Transverse colon (tissue), 4 donors: ENCODE measurements around the gene MEGF11. TPM values are rescaled to one million over a fixed set of nuclear protein-coding genes. Genes with fewer than 3 reads are reported as not detected.

Source experiments
- DNase-seq: peaks from one replicate; pipeline ENCODE4 v3.0.0-alpha.2; 2019
- H3K27ac ChIP-seq, 4 donors: fragments of 200-600 bp; sonication (generic); 2 replicates each; pipeline ENCODE4 v1.5.1; 2016 to 2018; ENCODE audit warnings: inconsistent platforms in 4 of 4
- H3K27me3 ChIP-seq: fragments of 200-600 bp; sonication (generic); 2 replicates; pipeline ENCODE4 v1.5.1; 2017; ENCODE audit warnings: inconsistent platforms
- H3K36me3 ChIP-seq, 4 donors: fragments of 200-600 bp; sonication (generic); 2 replicates each; pipeline ENCODE4 v1.5.1; 2017 to 2019; ENCODE audit warnings: inconsistent platforms in 4 of 4
- H3K4me1 ChIP-seq, 4 donors: fragments of 200-600 bp; sonication (generic); 2 replicates each; pipeline ENCODE4 v1.5.1; 2017 to 2020; ENCODE audit warnings: inconsistent platforms in 4 of 4
- H3K4me3 ChIP-seq, 4 donors: fragments of 200-600 bp; sonication (generic); 1 replicate in 1 of 4; 2 replicates in 3 of 4; pipeline versions ENCODE4 v1.5.1 to v1.6.1; 2017 to 2019; ENCODE audit warnings: inconsistent platforms in 4 of 4
- H3K9me3 ChIP-seq, 2 donors: fragments of 200-600 bp; sonication (generic); 2 replicates each; pipeline ENCODE4 v1.5.1; 2017 to 2019; ENCODE audit warnings: inconsistent platforms in 2 of 2
- EP300 ChIP-seq: sonication (generic); formaldehyde crosslinking; IDR thresholded peaks from one replicate; pipeline ENCODE4 v1.6.1; 2017; ENCODE audit warnings: antibody characterized with exemption, low read depth
- POLR2A ChIP-seq: fragments of 450-650 bp; IDR thresholded peaks from one replicate; pipeline ENCODE4 v1.6.1; 2016; ENCODE audit warnings: antibody characterized with exemption, mild to moderate bottlenecking, moderate library complexity
- POLR2AphosphoS5 ChIP-seq, 3 donors: sonication (generic); formaldehyde crosslinking; IDR thresholded peaks; one replicate each; pipeline ENCODE4 v1.6.1; 2016; ENCODE audit warnings: antibody characterized with exemption in 3 of 3
- WGBS, 2 donors: methylation state at CpG; one replicate each; pipeline ENCODE4 v1.1.5; 2018; ENCODE audit warnings: low coverage in 1 of 2; 5-methylcytosine and 5-hydroxymethylcytosine counted together
- in situ Hi-C, 4 donors: fragments of 200-750 bp; cut with MboI; loops; one replicate each; pipeline versions ENCODE4 v1.15.0 to v1.15.1; 2017; ENCODE audit warnings: low sequenced_read_pairs in 3 of 4, low pct_ligation_motif_present in 1 of 4, low pct_unique_long_range_greater_than_20kb in 1 of 4
- intact Hi-C: fragments of 100-400 bp; cut with DNase I; formaldehyde crosslinking; loops from one replicate; pipeline ENCODE4 v1.15.1; 2023; ENCODE audit warnings: low total_unique reads
- total RNA-seq, 4 donors: library from RNA; depleted of rRNA; stranded (reverse); fragments of >200 nt; gene quantifications; one replicate each; pipeline ENCODE4 v1.1.0, GENCODE V29; 2016
- TF ChIP-seq, protein P1 (sequence below), 5 experiments: fragments of 200-600 bp in 3 of 5; fragments of 450-650 bp in 2 of 5; sonication (generic) in 3 of 5; IDR thresholded peaks; 1 replicate in 2 of 5; 2 replicates in 3 of 5; pipeline ENCODE4 v1.5.1; 2016 to 2017; ENCODE audit warnings: antibody characterized with exemption in 5 of 5, inconsistent platforms in 3 of 5, mild to moderate bottlenecking in 2 of 5, moderate library complexity in 1 of 5

MEGF11 gene
- total RNA-seq, 4 donors from 2014 or later = 0.16 TPM; not detected in 3

DNA sequence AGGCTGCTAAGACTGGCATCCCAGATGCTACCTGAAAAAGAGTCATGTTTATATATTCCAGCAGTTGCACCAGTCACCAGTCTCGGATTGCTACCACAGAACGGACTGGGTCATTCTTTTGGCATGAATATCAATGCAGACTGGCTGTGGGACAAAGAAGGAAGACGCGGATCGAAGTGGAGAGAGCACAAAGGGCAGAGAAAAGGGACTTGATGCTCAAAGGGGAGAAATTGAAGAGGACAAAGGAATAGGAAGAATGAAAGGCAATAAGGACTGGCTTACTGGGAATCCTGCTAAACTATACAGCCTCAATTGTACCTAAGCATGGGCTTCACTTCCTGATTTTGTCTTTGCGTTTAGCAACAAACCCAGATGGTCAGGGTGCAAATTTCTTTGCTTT, 24.5 kb upstream of the MEGF11 start:
- no peaks in the 10 kb centered on the region for H3K4me1 ChIP-seq
- H3K27ac ChIP-seq = no peak overlapping the region
- 78 to 87% methylated on average over 6 of the region's 6 CpGs for WGBS, 2 donors
- in situ Hi-C loops (no loop called here), intact Hi-C loops (no loop called here)
- H3K27me3 ChIP-seq = no peaks in the 10 kb centered on the region
- H3K9me3 ChIP-seq = no peaks in the 10 kb centered on the region
- no peak for DNase-seq
- H3K4me3 ChIP-seq = no peak overlapping the region
- H3K36me3 ChIP-seq = no peaks in the 10 kb centered on the region
- TF ChIP-seq, protein P1, sequence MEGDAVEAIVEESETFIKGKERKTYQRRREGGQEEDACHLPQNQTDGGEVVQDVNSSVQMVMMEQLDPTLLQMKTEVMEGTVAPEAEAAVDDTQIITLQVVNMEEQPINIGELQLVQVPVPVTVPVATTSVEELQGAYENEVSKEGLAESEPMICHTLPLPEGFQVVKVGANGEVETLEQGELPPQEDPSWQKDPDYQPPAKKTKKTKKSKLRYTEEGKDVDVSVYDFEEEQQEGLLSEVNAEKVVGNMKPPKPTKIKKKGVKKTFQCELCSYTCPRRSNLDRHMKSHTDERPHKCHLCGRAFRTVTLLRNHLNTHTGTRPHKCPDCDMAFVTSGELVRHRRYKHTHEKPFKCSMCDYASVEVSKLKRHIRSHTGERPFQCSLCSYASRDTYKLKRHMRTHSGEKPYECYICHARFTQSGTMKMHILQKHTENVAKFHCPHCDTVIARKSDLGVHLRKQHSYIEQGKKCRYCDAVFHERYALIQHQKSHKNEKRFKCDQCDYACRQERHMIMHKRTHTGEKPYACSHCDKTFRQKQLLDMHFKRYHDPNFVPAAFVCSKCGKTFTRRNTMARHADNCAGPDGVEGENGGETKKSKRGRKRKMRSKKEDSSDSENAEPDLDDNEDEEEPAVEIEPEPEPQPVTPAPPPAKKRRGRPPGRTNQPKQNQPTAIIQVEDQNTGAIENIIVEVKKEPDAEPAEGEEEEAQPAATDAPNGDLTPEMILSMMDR (IDR thresholded peaks at IDR 0.05) = no peak
- TF ChIP-seq POLR2A (no peak), POLR2AphosphoS5 (IDR thresholded peaks at IDR 0.05) (no peak), EP300 (no peak)

DNA sequence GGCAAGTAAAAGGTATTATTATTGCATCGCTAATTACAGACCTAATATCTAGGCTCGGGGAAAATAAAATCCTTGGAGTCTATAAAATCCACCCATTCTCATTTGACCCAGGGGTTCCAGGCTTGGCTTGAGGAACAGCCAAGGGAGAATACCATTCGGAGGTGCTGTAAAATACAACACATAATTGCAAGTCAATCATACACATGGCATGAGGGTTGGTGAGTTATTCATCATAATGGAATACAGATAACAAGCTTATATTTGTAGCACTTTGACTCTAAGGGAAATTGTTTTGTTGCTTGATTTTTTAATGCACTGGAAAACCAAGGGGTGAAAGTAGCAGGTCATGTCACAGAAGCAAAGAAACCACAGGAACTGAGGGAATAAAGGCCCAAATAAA, 23.0 kb upstream of the MEGF11 start:
- 75 to 100% methylated on average over 2 to 3 of the region's 3 CpGs for WGBS, 2 donors
- Histone ChIP-seq H3K9me3 (no peaks in the 10 kb centered on the region), H3K4me1 (no peaks in the 10 kb centered on the region), H3K36me3 (no peaks in the 10 kb centered on the region), H3K4me3 (no peak overlapping the region), H3K27me3 (no peaks in the 10 kb centered on the region), H3K27ac (no peak overlapping the region)
- no peak for DNase-seq
- TF ChIP-seq, protein P1 (IDR thresholded peaks at IDR 0.05) = no peak
- TF ChIP-seq EP300 = no peak
- no peak for TF ChIP-seq POLR2A
- TF ChIP-seq POLR2AphosphoS5 (IDR thresholded peaks at IDR 0.05) = no peak
- intact Hi-C loops = no loop called here
- in situ Hi-C loops = no loop called here

DNA sequence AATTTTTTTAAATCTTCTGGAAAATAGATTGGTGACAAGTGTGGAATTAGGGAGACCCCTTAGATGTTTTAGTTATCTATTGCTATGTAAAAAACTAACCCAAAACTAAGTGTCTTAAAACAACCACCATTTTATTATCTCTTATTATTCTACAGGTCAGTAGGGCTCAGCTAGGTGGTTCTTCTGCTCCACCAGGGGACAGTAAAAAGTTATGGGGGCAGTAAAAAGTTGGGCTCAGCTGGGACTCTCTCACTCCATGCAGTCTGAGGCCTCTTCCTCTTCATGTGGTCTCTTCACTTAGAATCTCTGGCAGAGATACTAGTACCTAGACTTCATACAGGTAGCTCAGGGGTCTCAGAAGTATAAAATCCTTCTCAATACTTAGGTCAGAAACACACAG, 21.8 kb upstream of the MEGF11 start:
- DNase-seq = no peak
- TF ChIP-seq POLR2A (no peak), POLR2AphosphoS5 (IDR thresholded peaks at IDR 0.05) (no peak), EP300 (no peak)
- TF ChIP-seq, protein P1 (IDR thresholded peaks at IDR 0.05) = no peak
- in situ Hi-C loops (no loop called here), intact Hi-C loops (no loop called here)
- Histone ChIP-seq H3K9me3 (no peaks in the 10 kb centered on the region), H3K4me1 (no peaks in the 10 kb centered on the region), H3K36me3 (no peaks in the 10 kb centered on the region), H3K4me3 (no peak overlapping the region), H3K27ac (no peak overlapping the region), H3K27me3 (no peaks in the 10 kb centered on the region)

DNA sequence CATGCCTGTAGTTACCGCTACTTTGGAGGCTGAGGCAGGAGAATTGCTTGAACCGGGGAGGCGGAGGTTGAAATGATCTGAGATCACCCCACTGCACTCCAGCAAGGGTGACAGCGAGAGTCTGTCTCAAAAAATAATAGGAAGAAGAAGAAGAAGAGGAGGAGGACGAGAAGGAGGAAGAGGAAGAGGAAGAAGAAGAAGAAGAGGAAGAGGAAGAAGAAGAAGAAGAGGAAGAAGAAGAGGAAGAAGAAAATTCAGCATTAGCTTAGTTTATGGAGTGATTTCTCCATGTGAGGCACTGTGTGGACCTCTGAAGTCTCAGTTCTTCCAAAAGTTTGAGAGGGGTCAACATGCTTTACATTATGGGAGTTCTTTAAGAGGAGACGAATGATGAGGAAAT, 17.4 kb upstream of the MEGF11 start:
- in situ Hi-C loops = no loop called here

More for the DNA sequence above, 17.4 kb upstream of the MEGF11 start:
- H3K27ac ChIP-seq = no peak overlapping the region
- H3K4me1 ChIP-seq = peaks cover 0 to 6% (median 0%) of the 10 kb centered on the region in 4 donors
- TF ChIP-seq, protein P1 (IDR thresholded peaks at IDR 0.05) = no peak
- no peak for TF ChIP-seq POLR2A
- TF ChIP-seq EP300 = no peak
- TF ChIP-seq POLR2AphosphoS5 (IDR thresholded peaks at IDR 0.05) = no peak
- intact Hi-C loops = no loop called here
- H3K9me3 ChIP-seq = no peaks in the 10 kb centered on the region
- DNase-seq = no peak
- H3K4me3 ChIP-seq = no peak overlapping the region
- no peaks in the 10 kb centered on the region for H3K27me3 ChIP-seq
- 71 to 81% methylated on average over 2 to 6 of the region's 6 CpGs for WGBS, 2 donors
- no peaks in the 10 kb centered on the region for H3K36me3 ChIP-seq
